ENCODE data around the gene FHDC1.

Gene FHDC1

GRCh38 chr4:153005899-153006381 lies 69.8 kb downstream of the FHDC1 start:
- no peak for DNase-seq (ENCODE audit: low read depth)

DNA sequence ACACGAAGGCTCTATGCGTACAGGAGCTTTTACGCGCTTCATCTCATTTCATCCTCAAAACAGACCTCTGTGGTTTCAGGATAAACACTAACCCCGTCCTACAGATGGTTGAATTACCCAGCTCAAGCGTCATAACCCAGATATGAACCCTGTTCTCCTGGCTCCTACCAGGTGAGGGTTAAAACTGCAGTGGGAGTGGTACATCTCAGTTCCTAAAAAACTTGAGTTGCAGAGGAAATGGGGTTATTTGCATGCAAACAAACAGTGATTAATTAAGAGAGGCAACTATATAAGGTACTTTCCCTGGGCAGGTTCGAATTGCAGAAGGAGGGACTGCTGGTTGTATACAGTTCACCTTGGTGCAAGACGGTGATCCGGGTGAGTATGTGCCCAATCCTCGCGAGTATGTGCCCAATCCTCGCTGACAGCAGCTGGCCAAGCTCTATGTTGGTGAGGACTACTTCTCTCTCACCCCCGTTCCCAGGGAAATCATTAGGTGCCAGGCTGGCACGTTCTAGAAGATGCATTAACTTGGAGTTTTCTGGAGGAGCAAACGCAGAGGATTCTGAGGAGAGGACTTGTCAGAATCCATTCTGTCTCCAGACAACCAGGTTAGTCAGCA lies 72.6 kb downstream of the FHDC1 start:
- no peak for DNase-seq (ENCODE audit: low read depth)

DNA sequence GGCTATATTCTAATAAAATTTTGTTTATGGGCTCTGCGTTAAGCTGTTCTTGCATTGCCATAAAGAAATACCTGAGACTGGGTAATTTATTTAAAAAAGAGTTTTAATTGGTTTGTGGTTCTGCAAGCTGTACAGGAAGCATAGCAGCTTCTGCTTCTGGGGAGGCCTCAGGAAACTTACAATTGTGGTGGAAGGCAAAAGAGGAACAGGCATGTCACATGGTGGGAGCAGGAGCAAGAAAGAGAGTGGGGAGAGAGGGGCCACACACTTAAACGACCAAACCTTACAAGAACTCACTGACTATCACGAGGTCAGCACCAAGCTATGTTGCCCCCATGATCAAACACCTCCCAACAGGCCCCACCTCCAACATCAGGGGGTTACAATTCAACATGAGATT lies 74.0 kb downstream of the FHDC1 start:
- no peak for DNase-seq (ENCODE audit: low read depth)

DNA sequence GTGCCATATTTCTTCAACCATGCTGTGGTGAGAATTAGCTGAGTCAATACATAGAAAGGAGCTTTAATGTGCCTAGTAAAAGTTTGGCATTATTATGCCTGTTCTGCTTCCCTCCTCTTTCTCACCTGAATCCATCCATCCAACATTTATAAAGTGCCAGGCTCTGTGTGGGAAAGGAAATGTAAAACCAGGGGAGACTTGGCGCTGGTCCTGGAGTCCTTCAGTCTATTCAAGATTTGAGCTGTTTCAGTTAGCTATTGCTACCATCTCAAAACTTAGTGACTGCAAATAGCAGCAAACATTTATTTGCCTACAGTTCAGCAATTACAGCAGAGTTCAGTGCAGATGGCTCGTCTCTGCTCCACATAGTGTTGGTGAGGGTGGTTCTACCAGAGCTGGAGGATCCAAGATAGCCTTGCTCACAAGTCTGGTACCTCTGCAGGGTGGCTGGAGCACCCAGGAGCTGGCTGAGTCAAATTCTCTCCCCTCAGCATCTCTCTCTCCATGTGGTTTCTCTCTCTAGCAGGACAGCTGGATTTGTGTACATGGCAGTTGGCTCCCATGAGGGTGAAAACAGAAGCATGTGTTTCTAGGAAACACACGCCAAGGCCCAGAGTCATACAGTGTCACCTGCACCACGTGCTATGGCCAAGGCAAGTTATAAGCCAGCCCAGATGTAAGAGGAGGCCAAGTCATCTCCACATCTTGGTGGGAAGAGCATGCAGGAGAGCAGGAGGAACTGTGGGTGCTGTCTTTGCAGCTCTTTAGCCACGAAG lies 77.3 kb downstream of the FHDC1 start:
- no peak for DNase-seq (ENCODE audit: low read depth)

GRCh38 chr4:153014460-153014859 lies 78.3 kb downstream of the FHDC1 start:
- DNase-seq (ENCODE audit: low read depth) = no peak

GRCh38 chr4:153016592-153016991 lies 80.5 kb downstream of the FHDC1 start:
- no peak for DNase-seq (ENCODE audit: low read depth)

GRCh38 chr4:153018031-153018430 lies 81.9 kb downstream of the FHDC1 start:
- no peak for DNase-seq (ENCODE audit: low read depth)

GRCh38 chr4:153018684-153019083 lies 82.6 kb downstream of the FHDC1 start:
- DNase-seq (ENCODE audit: low read depth) = no peak

DNA sequence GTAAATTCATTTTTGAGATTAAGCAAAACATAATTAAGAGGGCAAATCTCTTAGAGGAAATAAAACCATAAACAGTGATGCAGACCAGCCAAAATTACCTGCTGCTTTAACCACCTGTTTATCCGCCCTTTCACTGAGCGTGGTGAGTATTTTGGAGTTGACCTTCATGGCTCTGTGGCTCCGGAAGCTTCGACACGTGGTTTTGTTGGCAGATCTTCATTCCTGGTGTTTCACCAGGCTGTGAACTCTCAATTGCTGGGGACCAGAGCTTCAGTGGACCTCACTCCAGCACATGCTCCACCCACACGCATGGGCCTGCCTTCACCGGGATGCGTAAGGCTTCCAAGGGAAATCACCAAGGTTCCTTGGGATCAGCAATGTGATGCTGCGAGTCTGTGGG lies 83.8 kb downstream of the FHDC1 start:
- DNase-seq (ENCODE audit: low read depth) = no peak

DNA sequence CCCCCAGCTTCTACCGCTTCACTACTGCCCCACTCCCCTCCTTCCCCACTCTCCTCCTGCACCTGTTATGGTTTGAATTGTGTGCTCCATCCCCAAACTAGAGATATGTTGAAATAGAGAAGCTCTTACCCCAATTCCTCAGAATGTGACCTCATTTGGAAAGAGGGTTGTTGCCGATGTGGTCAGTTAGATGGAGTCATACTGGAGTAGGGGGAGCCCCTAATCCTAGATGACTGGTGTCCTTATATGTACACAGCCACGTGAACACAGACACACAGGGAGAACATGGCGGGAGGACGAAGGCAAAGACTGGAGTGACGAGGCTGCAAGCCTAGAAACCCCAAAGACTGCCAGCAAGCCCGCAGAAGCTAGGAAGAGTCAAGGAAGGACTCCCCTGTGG lies 84.3 kb downstream of the FHDC1 start:
- DNase-seq (ENCODE audit: low read depth) = no peak

DNA sequence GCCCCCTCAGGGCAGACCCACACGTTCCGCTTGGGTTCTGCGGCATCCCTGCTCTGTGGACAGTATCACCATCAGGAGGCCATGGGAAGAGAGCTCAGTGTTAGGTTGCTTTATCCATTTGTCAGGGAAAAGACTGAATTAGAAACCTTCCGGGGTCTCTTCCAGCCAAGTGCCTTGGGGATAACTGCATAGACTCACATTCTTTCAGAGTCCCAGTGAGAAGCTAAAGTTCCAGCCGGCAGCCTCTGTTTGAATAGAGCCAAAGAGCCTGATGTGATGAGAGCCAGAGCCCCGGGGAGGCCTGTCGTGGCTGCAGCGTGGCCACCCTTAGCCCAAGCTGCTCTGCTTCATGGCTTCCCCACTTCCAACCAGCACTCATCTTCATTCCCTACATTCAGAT lies 85.2 kb downstream of the FHDC1 start:
- no peak for DNase-seq (ENCODE audit: low read depth)

- DNase-seq (ENCODE audit: low read depth) = no peak
Observed at GRCh38 chr4:153022241-153022715, 86.2 kb downstream of the FHDC1 start.

DNA sequence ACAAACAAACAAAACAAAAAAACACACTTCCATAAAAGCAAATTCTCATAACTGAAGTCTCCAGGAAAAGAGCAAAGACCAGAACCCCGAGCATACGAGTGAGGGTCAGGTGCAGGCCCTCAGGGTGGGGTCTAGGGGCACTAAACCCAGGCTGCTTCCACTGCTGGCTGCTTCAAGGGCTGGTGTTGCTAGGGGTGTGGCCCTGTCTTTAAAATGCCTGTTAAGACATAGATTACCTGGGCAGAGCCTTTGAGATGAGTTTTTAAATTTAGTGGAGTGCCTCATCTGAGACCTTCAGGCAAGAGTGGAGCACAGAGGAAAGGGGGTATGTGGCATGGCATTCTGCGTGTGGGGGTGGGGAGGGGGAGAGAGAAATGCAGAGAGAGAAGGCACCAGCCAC lies 87.0 kb downstream of the FHDC1 start:
- no peak for DNase-seq (ENCODE audit: low read depth)

GRCh38 chr4:153023692-153024394 lies 87.7 kb downstream of the FHDC1 start:
- no peak for DNase-seq (ENCODE audit: low read depth)

GRCh38 chr4:153024466-153024865 lies 88.3 kb downstream of the FHDC1 start:
- DNase-seq (ENCODE audit: low read depth) = no peak

- no peak for DNase-seq (ENCODE audit: low read depth)
Observed at GRCh38 chr4:153025406-153025805, 89.3 kb downstream of the FHDC1 start.

DNA sequence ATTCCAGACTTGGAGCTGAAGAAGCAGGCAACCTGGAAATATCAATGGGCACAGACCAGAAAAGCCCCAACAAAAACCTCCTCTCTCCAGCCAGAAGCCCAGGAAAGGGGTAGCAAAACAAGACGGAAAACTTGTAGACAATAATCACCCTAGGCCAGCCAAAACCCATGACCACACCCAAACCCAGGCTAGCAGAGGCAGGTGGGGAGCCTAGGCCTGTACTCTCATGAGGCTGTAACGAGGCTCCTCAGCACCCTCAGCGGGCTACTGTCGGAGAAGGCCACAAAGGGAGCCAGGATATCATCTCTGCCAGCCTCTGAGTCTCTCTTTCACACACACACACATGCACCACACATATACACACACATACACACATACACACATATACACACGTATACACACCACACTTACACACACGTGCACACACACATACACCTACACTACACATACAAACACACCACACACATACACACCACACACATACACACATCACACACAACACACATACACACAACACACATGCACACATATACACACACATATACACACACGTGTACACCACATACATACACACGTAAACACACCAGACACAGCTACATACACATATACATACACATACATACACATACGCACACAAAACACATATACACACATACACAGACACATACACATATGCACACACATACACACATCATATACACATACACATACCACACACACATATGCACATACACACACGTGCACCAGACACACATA lies 90.6 kb downstream of the FHDC1 start:
- DNase-seq (ENCODE audit: low read depth) = no peak

DNA sequence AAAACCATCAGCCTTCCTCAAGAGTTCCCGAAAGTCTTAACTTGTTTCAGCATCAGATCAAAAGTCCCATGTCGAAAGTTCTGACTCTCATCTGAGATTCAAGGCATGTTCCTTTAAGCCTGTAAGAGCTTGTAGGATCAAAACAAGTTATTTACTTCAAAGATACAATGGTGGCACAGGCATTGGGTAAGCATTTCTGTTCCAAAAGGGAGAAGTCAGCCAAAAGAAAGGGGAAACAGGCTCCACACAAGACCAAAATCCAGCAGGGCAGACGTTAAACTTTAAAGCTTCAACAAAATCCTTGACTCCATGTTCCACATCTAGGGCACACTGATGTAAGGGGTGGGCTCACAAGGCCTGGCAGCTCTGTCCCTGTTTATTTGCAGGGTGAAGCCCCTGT lies 91.7 kb downstream of the FHDC1 start:
- no peak for DNase-seq (ENCODE audit: low read depth)

DNA sequence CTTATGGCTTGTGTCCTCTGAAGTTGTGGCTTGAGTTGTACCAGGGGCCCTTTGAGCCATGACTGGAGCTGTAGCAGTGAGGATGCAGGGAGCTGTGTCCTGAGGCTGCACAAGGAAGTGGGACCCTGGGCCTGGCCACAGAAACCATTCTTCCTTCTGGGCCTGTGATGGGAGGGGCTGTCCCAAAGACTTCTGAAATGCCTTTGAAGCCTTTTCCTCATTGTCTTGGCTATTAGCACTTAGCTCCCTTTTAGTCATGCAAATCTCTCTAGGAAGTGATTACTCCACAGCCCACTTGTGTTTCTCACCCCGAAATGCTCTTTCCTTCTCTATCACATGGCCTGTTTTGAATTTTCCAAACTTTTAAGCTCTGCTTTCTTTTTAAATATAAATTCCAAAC lies 92.4 kb downstream of the FHDC1 start:
- no peak for DNase-seq (ENCODE audit: low read depth)
